ENCODE measurements around the gene CDH5.

- no peak for TF ChIP-seq CTCF (conservative IDR thresholded peaks at IDR 0.05; ENCODE audit: low read depth, low read length)
- no peak for TF ChIP-seq EZH2 (IDR thresholded peaks at IDR 0.05; ENCODE audit: borderline replicate concordance, low read depth, low read length, poor library complexity, severe bottlenecking)
Observed at GRCh38 chr16:66442502-66443268, 76.2 kb downstream of the CDH5 start.

Data from A673 (cell line).